HFFc6 (cell line): ENCODE results near the gene BPIFB3. TPM values are rescaled to one million over a fixed set of nuclear protein-coding genes. Genes with fewer than 3 reads are reported as not detected.

Experiments
- DNase-seq: peaks from one replicate; pipeline ENCODE4 v3.0.0-alpha.2; 2018
- H3K27ac Mint-ChIP-seq: 2 replicates; pipeline ENCODE4 v1.8.0; 2020; ENCODE audit warnings: mild to moderate bottlenecking, mixed read lengths
- H3K27me3 Mint-ChIP-seq: 2 replicates; pipeline ENCODE4 v1.8.0; 2021; ENCODE audit warnings: mild to moderate bottlenecking, moderate library complexity, mixed read lengths; ENCODE audit not compliant: insufficient read depth
- H3K36me3 Mint-ChIP-seq: 2 replicates; pipeline ENCODE4 v1.8.0; 2021; ENCODE audit warnings: low read depth, mixed read lengths
- H3K4me1 Mint-ChIP-seq: 2 replicates; pipeline ENCODE4 v1.8.0; 2020; ENCODE audit warnings: low read depth, mixed read lengths
- H3K4me3 Mint-ChIP-seq: 2 replicates; pipeline ENCODE4 v1.8.0; 2020; ENCODE audit warnings: mild to moderate bottlenecking, moderate library complexity, mixed read lengths
- H3K9me3 Mint-ChIP-seq: 2 replicates; pipeline ENCODE4 v1.8.0; 2020; ENCODE audit warnings: mild to moderate bottlenecking, mixed read lengths
- total RNA-seq, 6 experiments: library from RNA; stranded (reverse); fragmentation: NEBNext Ultra II Directional; extraction: Animal tissue kit (Norgen Biotek cat#: 25700); gene quantifications; 2 replicates in 1 of 6; 3 replicates in 5 of 6; pipeline ENCODE4 v1.2.3, GENCODE V29; 2021
- TF ChIP-seq, protein P1 (sequence below): fragments of 200-600 bp; sonication (generic); IDR thresholded peaks from 2 replicates; pipeline ENCODE4 v1.5.0; 2021; ENCODE audit warnings: antibody characterized with exemption, mild to moderate bottlenecking

BPIFB3 gene
- total RNA-seq, 6 experiments from 2014 or later: not detected

DNA sequence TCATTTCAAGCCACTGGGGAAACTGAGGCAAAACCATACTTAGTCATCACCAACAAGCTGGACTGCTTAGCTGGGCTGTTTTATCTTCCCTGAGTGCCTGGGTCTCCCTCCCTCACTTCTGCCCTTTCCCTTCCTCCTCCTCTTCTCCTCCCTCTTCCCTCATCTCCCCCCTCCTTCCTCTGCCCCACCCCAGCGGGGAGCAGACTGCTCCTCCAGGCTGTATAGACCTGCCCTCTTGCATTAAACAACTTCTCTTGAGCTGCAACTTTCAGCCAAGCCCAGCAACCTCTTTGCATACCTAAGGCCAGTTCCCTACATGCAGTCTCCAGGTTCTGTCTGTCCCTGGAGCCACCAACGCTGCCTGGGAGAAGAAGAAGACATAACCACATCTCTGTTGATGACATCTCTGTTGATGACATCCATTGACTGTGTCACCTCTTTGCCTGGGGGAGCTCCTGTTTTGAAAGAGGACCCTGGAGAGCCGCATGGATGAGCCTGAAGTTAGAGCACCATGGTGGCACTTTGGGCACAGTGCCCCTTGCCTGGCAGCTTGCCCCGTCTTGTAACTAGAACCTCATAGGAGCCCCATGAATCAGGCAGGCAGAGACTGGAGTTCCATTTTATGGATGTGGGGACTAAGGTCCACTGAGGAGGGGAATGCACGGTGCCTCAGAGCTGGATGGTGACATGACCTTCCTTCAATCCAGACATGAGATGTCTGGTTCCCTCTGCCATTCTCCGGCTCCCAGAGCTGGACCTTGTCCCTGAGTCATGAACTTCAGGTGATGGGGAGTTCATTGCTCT lies 30.1 kb upstream of the BPIFB3 start:
- Mint-ChIP-seq H3K27me3 (peaks cover 29% of the 10 kb centered on the region), H3K9me3 (no peaks in the 10 kb centered on the region), H3K27ac (no peak overlapping the region), H3K4me3 (no peak overlapping the region), H3K4me1 (no peaks in the 10 kb centered on the region), H3K36me3 (no peaks in the 10 kb centered on the region)
- TF ChIP-seq, protein P1, sequence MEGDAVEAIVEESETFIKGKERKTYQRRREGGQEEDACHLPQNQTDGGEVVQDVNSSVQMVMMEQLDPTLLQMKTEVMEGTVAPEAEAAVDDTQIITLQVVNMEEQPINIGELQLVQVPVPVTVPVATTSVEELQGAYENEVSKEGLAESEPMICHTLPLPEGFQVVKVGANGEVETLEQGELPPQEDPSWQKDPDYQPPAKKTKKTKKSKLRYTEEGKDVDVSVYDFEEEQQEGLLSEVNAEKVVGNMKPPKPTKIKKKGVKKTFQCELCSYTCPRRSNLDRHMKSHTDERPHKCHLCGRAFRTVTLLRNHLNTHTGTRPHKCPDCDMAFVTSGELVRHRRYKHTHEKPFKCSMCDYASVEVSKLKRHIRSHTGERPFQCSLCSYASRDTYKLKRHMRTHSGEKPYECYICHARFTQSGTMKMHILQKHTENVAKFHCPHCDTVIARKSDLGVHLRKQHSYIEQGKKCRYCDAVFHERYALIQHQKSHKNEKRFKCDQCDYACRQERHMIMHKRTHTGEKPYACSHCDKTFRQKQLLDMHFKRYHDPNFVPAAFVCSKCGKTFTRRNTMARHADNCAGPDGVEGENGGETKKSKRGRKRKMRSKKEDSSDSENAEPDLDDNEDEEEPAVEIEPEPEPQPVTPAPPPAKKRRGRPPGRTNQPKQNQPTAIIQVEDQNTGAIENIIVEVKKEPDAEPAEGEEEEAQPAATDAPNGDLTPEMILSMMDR: no peak
- DNase-seq: no peak

DNA sequence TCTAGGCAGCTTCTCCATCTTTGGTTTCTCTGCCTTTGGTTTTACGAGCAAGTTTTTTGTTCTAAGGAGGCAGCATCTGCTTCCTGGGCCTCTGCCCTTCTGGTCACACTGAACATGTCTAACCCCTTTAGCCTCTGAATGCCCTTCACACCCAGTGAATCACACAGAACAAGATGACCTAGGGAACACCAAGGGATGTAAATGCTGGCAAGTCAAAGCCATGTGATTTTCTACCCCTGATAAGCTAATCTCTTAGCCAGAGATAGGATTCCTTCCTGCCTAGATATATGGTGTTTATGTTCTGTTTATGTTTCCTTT lies 29.5 kb upstream of the BPIFB3 start:
- Mint-ChIP-seq H3K27me3 (peaks cover 24% of the 10 kb centered on the region), H3K4me3 (no peak overlapping the region), H3K27ac (no peak overlapping the region), H3K9me3 (no peaks in the 10 kb centered on the region), H3K36me3 (no peaks in the 10 kb centered on the region), H3K4me1 (no peaks in the 10 kb centered on the region)
- TF ChIP-seq, protein P1: no peak
- no peak for DNase-seq

DNA sequence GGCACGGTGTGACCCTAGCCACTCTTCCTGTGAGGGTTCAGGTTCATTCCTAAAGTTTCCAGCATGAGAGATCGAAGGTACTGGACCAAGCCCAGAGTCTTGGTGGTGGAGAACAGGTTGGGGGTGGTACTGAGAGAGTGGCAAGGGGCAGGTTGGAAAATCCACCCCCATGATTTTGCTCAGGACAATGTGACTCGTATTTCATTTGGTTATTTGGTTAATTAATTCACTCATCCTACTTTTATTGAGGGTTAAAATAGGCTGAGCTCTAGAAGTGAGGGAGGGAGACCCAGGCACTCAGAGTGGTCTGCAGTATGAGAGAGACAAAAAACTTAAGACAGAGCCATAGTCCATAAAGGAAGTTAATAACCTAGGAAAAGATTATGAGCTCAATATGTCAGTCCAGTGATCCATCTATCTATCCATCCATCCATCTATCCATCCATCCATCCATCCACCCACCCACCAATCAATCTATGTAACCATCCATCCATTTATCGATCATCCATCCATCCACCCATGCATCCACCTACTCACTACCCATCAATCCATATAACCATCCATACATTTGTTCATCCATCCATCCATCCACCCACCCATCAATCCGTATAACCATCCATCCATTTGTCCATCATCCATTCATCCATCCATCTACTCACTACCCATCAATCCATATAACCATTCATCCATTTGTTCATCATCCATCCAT lies 28.9 kb upstream of the BPIFB3 start:
- no peaks in the 10 kb centered on the region for H3K4me1 Mint-ChIP-seq
- DNase-seq: no peak
- no peak overlapping the region for H3K4me3 Mint-ChIP-seq
- TF ChIP-seq, protein P1: no peak
- H3K9me3 Mint-ChIP-seq: no peaks in the 10 kb centered on the region
- no peak overlapping the region for H3K27ac Mint-ChIP-seq
- H3K36me3 Mint-ChIP-seq: no peaks in the 10 kb centered on the region
- H3K27me3 Mint-ChIP-seq: peaks cover 20% of the 10 kb centered on the region

DNA sequence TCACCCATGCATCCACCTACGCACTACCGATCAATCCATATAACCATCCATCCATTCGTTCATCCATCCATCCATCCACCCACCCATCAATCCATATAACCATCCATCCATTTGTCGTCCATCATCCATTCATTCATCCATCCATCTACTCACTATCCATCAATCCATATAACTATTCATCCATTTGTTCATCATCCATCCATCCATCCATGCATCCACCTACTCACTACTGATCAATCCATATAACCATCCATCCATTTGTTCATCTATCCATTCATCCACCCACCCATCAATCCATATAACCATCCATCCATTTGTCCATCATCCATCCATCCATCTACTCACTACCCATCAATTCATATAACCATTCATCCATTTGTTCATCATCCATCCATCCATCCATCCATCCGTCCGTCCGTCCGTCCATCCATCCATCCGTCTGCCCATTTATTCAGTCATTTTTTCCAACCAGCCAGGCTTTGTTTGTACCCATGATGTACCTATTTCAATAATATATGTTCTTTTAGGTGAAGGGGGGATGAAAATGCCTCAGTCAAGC lies 28.3 kb upstream of the BPIFB3 start:
- H3K4me1 Mint-ChIP-seq: no peaks in the 10 kb centered on the region
- DNase-seq: no peak
- H3K4me3 Mint-ChIP-seq: no peak overlapping the region
- H3K36me3 Mint-ChIP-seq: no peaks in the 10 kb centered on the region
- TF ChIP-seq, protein P1: no peak
- H3K27me3 Mint-ChIP-seq: peaks cover 20% of the 10 kb centered on the region
- H3K9me3 Mint-ChIP-seq: no peaks in the 10 kb centered on the region
- H3K27ac Mint-ChIP-seq: no peak overlapping the region

DNA sequence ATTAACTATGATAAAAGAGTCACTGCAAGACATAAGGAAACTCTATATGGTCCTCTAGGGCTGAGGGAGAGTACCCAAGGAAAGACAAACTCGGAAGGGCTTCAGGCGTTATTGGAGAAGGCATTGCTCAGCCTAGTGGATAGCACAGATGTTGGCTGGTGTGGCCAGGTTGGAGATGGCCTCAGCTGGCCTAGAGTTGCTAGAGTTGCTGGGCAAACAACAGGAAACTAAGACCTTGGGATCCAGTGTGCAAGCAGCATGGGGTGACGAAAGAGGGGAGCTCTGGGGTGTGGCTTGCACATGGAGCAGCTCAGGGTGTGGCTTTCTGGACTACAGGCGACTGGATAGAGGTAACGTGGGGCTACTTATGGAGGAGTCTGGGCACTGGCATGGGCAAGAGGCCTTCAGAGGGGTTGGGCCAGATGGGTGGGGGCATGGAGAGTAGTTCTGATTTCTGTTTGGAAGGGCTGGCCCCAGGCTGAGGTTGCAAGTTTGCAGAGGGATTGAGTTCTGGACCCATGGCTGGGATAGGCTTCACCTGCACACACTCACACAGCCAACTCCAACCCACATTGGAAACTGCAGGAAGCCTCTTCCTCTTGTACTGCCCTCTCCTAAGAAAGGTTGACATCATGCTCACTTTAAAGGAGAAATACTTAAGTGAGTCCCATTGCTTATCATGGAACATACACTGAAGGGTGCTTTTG lies 27.5 kb upstream of the BPIFB3 start:
- H3K27me3 Mint-ChIP-seq: peaks cover 14% of the 10 kb centered on the region
- no peak overlapping the region for H3K4me3 Mint-ChIP-seq
- TF ChIP-seq, protein P1: no peak
- no peaks in the 10 kb centered on the region for H3K9me3 Mint-ChIP-seq
- no peak for DNase-seq
- no peaks in the 10 kb centered on the region for H3K4me1 Mint-ChIP-seq
- no peak overlapping the region for H3K27ac Mint-ChIP-seq
- H3K36me3 Mint-ChIP-seq: no peaks in the 10 kb centered on the region
